Measurements from ENCODE around the gene CASP14.

GRCh38 chr19:15081911-15082310, 32.6 kb downstream of the CASP14 start, which contains the start of gene OR1I1:
- TF ChIP-seq POLR2A (IDR thresholded peaks at IDR 0.05; ENCODE audit: low read depth, low read length) (no peak), POLR2AphosphoS5 (IDR thresholded peaks at IDR 0.05; ENCODE audit: low read depth, low read length) (no peak)

All from GM12892 (cell line).